ENCODE results near the gene SRF.

SRF gene

GRCh38 chr6:43219119-43219518, 48.0 kb downstream of the SRF start:
- no peak for DNase-seq

DNA sequence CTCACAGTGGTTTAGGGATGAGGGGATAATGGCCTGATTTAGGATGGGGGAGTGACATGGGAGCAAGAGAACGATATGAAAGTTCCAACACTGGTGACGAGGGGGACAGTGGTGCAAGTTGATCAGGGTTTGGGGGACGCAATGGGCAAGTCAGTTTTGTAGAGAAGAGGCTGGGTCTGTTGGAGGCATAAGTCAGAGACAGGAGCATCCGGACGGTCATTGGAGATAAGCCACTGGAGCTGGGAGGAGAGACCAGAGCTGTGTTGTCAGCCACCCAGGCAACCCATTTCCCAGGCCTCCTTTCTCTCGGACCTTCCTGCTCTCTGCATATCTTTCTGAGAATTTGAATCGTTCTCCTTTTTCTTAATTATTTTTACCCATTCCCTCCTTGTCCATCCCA, 48.7 kb downstream of the SRF start:
- no peak for DNase-seq

- DNase-seq = no peak
Measured at GRCh38 chr6:43220439-43220951, 49.4 kb downstream of the SRF start.

DNA sequence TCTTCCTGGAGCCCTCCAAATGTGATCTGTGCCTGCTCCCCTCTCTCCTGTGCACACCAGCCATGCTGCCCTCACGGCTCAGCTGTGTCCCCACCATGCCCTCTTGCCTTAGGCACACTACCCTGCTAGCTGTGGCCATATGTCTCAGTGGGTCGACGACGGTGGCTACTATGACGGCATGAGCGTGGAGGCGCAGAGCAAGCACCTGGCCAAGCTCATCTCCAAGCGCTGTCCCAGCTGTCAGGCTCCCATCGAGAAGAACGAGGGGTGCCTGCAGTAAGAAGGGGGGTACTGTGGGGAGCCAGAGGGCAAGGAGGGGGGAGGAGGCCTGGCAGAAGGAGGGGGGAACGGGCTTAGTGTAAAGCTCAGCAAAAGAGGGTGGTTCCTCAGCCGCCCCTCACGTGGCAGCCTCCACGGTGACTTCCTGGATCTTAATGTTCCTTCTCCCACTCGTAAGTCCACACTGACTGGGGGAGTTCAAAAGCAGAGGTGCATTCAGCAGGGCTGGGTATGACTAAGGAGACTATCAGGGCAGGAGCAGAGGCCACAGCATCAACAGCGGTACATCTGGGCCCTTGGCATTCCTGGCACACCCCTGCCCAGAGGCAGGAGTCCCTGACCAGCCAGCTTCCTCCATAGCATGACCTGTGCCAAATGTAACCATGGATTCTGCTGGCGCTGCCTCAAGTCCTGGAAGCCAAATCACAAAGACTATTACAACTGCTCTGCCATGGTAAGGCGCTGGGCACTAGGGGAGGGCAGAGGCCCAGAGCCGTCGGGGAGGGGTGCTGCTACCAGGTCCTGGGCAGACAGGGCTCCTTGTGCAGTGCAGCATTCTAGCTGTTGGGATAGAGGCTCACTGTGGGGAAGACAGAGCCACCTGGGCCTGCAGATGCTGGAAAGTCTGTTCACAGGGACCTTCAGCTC, 50.2 kb downstream of the SRF start:
- DNase-seq = no peak

DNA sequence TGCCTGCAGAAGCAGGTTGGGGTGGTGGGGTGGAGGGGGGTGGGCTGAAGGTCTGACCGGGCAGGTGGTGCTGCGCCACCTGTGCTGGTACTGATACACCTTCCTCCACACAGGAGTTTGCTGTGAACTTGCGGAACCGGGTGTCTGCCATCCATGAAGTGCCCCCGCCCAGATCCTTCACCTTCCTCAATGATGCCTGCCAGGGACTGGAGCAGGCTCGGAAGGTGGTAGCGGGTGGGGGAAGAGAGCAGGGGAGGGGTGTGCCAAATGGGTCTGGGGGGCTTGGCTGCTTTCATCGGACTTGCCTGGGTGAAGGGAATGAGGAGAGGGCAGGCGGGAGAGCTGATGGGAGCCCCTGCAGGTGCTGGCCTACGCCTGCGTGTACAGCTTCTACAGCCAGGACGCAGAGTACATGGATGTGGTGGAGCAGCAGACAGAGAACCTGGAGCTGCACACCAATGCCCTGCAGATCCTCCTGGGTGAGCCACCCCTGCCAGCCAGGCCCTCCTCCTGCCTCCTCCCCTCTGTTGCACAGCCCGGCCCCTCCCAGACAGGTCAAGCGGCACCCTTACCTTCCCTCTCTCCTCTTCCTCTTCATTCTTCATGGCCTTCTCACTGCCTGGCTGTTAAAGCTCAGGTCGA, 51.5 kb downstream of the SRF start:
- DNase-seq = no peak

GRCh38 chr6:43223175-43223574, 52.1 kb downstream of the SRF start:
- DNase-seq = no peak

- DNase-seq = no peak
Measured at GRCh38 chr6:43226192-43226851, 55.3 kb downstream of the SRF start.

DNA sequence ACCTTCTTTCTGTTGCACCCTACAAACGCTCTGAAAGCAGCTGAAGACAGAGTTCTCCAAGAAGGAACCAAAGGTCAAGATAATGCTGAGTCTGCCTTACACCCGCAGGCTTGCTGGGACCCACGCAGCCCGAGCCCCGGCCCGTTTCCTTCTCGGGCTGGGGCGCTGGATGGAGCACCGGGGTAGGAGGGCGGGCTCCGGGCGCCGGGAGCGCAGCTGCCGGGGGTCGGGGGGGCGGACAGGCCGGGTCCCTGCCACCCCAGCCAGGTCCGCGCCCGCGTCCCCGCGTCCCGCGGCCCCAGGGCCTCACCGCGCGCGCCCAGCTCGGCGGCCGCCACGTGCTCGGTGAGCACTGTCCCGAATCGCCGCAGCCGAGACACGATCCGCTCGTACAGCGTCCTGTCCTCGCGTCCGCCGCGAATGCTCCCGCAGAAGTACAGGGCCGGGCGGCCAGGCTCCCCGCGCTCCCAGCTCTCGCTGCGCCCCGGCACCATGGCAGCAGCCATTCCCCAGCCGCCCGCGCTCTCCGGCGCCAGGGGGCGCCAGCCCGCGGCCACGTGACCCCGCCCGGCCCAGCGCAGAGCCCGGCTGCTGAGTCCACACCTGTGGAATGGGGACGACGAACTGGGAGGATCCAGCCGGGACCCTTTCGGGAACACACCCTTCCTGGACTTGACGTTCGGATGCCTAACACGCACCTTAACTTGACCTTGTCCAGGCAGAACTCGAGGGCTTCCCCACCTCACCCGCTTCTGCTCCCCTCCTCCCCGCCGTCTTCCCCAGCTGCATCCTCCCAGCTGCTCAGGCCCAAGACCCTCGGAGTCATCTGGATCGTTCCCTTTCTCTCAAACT, 58.1 kb downstream of the SRF start, which contains the start of gene DNPH1:
DNPH1 (minus strand) TSS at position 531 of the 852 bp plus-strand sequence; CDS start at position 506, 25 bp downstream.
- DNase-seq = peak; percentile 36

DNA sequence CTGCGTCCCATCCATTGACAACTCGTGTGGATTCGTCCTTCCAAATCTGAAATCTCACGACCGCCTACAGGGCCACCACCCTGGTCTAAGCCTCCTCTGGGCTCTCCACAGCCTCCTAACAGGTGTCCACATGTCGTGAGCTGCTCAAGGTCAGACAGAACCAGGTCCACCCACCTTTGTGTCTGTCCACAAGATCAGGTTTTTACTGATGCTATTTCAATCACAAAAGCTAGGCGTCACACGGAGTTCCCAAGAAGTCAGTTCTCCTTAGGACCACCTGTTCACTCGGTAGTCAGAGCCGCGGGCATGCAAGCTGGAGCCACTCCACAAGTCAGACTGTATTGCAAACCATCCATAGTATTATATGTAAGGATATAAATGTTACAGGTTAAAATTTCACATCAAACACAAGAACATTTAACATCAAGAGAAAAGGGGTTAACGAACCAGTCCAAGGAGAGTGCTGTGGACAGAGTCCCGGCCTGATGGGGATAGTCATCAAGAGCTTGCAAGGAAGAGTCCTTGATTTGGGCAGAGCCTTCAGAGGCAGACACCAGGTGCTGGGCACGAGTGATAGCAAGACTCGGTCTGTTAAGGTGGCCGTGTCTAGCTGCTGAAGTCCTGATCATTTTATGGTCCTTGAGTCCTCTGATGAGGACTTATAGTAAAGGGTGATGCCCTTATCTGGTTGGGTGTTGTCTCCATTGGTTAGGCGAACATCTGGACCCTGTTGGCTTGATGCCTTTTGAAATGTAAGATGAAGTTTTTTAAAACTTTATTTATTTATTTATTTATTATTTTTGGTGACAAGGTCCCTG, 58.9 kb downstream of the SRF start:
- DNase-seq = no peak

DNA sequence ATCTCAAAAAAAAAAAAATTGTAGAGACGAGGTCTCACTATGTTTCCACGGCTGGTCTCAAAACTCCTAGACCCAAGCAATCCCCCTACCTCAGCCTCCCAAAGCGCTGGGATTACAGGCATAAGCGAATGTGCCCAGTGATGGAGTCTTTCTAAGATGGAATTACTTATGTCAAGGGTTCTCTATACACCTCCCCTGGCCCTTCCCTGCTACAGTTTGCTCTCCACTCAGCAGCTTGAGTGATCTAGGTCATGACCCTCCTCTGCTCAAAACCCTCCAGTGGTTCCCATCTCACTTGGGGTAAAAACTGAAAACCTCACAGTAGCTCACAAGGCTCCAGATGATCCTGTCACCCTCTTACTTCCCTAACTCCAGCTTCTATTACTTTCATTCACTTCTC, 60.0 kb downstream of the SRF start:
- DNase-seq = no peak

Data from NCI-H526 treated with DMSO at 0.1 percent for 48 hours (cell line).